ENCODE results near the gene KLHL15.
A peak's percentile ranks its signal among the peaks of the same experiment; 100 is the strongest.
"Not testable (repeated sequence)": the region's sequence is repeated elsewhere in the genome, so short reads cannot be mapped to it uniquely, and the experiment has no call there.

The KLHL15 gene

GRCh38 chrX:24027086-24027485 lies at the start of gene KLHL15:
TSS of gene KLHL15 (minus strand) at chrX:24027186. CDS start at chrX:24006693, 20,493 bp downstream.
- DNase-seq (ENCODE audit: low read depth), result no peak
- H3K4me3 ChIP-seq (ENCODE audit: low read depth, low read length), result peak within 1 kb of the TSS; percentile 64
- no peak for TF ChIP-seq CTCF (conservative IDR thresholded peaks at IDR 0.05; ENCODE audit: low read depth, low read length)

GRCh38 chrX:24069877-24070276 lies 42.9 kb upstream of the KLHL15 start:
- no peak for DNase-seq (ENCODE audit: low read depth)
- no peak overlapping the region for H3K4me3 ChIP-seq (ENCODE audit: low read depth, low read length)
- TF ChIP-seq CTCF (conservative IDR thresholded peaks at IDR 0.05; ENCODE audit: low read depth, low read length), result no peak

GRCh38 chrX:24063488-24063887 lies 36.5 kb upstream of the KLHL15 start:
- no peak for DNase-seq (ENCODE audit: low read depth)
- no peak overlapping the region for H3K4me3 ChIP-seq (ENCODE audit: low read depth, low read length)
- no peak for TF ChIP-seq CTCF (conservative IDR thresholded peaks at IDR 0.05; ENCODE audit: low read depth, low read length)

- no peak for DNase-seq (ENCODE audit: low read depth)
- no peak for TF ChIP-seq CTCF (conservative IDR thresholded peaks at IDR 0.05; ENCODE audit: low read depth, low read length)
- no peak overlapping the region for H3K4me3 ChIP-seq (ENCODE audit: low read depth, low read length)
Observed at GRCh38 chrX:24055043-24055356, 28.0 kb upstream of the KLHL15 start.

GRCh38 chrX:24054182-24055042 lies 27.4 kb upstream of the KLHL15 start, which contains the start of gene EIF2S3:
TSS of gene EIF2S3 (plus strand) at chrX:24054956. CDS start at chrX:24054969, 13 bp downstream.
- no peak within 1 kb of the TSS for H3K4me3 ChIP-seq (ENCODE audit: low read depth, low read length)
- peak; percentile 97 for DNase-seq (ENCODE audit: low read depth)
- peak; percentile 52 for TF ChIP-seq CTCF (conservative IDR thresholded peaks at IDR 0.05; ENCODE audit: low read depth, low read length)

GRCh38 chrX:24050522-24051318 lies 23.7 kb upstream of the KLHL15 start:
- DNase-seq (ENCODE audit: low read depth), result not testable (repeated sequence)

GRCh38 chrX:24049643-24050042 lies 22.7 kb upstream of the KLHL15 start:
- H3K4me3 ChIP-seq (ENCODE audit: low read depth, low read length); DNase-seq (ENCODE audit: low read depth): not testable (repeated sequence)

More at GRCh38 chrX:24050522-24051318, 23.7 kb upstream of the KLHL15 start:
- H3K4me3 ChIP-seq (ENCODE audit: low read depth, low read length), result not testable (repeated sequence)

GRCh38 chrX:24046060-24046459 lies 19.1 kb upstream of the KLHL15 start:
- DNase-seq (ENCODE audit: low read depth); H3K4me3 ChIP-seq (ENCODE audit: low read depth, low read length): not testable (repeated sequence)
